Astrocyte (in vitro differentiated cells and primary cell): ENCODE results near the gene BCAR1. TPM values are rescaled to one million over a fixed set of nuclear protein-coding genes. Genes with fewer than 3 reads are reported as not detected.

Experiments used
- DNase-seq: peaks from one replicate; pipeline ENCODE4 v3.0.0-alpha.2; 2010; ENCODE audit warnings: low read depth
- FAIRE-seq: peaks from 2 replicates; lab custom pipeline; 2011; peaks lifted over from hg19 to GRCh38; lab: Jason Lieb, UNC
- H2AFZ ChIP-seq: 2 replicates; pipeline ENCODE4 v1.6.0; 2012; ENCODE audit warnings: low read depth, low read length, inconsistent platforms
- H3K27ac ChIP-seq: 2 replicates; pipeline ENCODE4 v1.5.1; 2011; ENCODE audit warnings: low read depth, low read length, inconsistent platforms
- H3K27me3 ChIP-seq: 2 replicates; pipeline ENCODE4 v1.6.0; 2011; ENCODE audit warnings: low read length, inconsistent platforms; ENCODE audit not compliant: insufficient read depth
- H3K36me3 ChIP-seq: 2 replicates; pipeline ENCODE4 v1.5.1; 2011; ENCODE audit warnings: low read length, inconsistent platforms; ENCODE audit not compliant: insufficient read depth
- H3K4me1 ChIP-seq: 2 replicates; pipeline ENCODE4 v1.5.1; 2011; ENCODE audit warnings: low read length, inconsistent platforms; ENCODE audit not compliant: insufficient read depth
- H3K4me2 ChIP-seq: 2 replicates; pipeline ENCODE4 v1.6.0; 2012; ENCODE audit warnings: low read length, inconsistent platforms
- H3K4me3 ChIP-seq: 2 replicates; pipeline ENCODE4 v1.5.1; 2011; ENCODE audit warnings: low read depth, mild to moderate bottlenecking, low read length, inconsistent platforms; ENCODE audit not compliant: insufficient read depth
- H3K79me2 ChIP-seq: 2 replicates; pipeline ENCODE4 v1.6.0; 2012; ENCODE audit warnings: mild to moderate bottlenecking, low read length, inconsistent platforms; ENCODE audit not compliant: insufficient read depth
- H3K9ac ChIP-seq: 2 replicates; pipeline ENCODE4 v1.6.0; 2012; ENCODE audit warnings: mild to moderate bottlenecking, low read length, inconsistent platforms
- H3K9me3 ChIP-seq: 2 replicates; pipeline ENCODE4 v1.5.1; 2012; ENCODE audit warnings: low read depth, mild to moderate bottlenecking, low read length, inconsistent platforms; ENCODE audit not compliant: insufficient read depth
- H4K20me1 ChIP-seq: 2 replicates; pipeline ENCODE4 v1.6.0; 2012; ENCODE audit warnings: low read length, inconsistent platforms; ENCODE audit not compliant: insufficient read depth
- H3K27ac Mint-ChIP-seq: one replicate; pipeline ENCODE4 v1.8.0; 2021; ENCODE audit warnings: mild to moderate bottlenecking, mixed read lengths; ENCODE audit not compliant: unreplicated experiment
- H3K27me3 Mint-ChIP-seq: one replicate; pipeline ENCODE4 v1.8.0; 2021; ENCODE audit warnings: low read depth, mixed read lengths; ENCODE audit not compliant: unreplicated experiment
- H3K36me3 Mint-ChIP-seq: one replicate; pipeline ENCODE4 v1.8.0; 2021; ENCODE audit warnings: low read depth, mixed read lengths; ENCODE audit not compliant: unreplicated experiment
- H3K4me1 Mint-ChIP-seq: one replicate; pipeline ENCODE4 v1.8.0; 2021; ENCODE audit warnings: low read depth, mixed read lengths; ENCODE audit not compliant: unreplicated experiment
- H3K4me3 Mint-ChIP-seq: one replicate; pipeline ENCODE4 v1.8.0; 2021; ENCODE audit warnings: mild to moderate bottlenecking, moderate library complexity, mixed read lengths; ENCODE audit not compliant: unreplicated experiment
- H3K9me3 Mint-ChIP-seq: one replicate; pipeline ENCODE4 v1.8.0; 2021; ENCODE audit warnings: mild to moderate bottlenecking, mixed read lengths; ENCODE audit not compliant: unreplicated experiment
- EZH2 ChIP-seq: IDR thresholded peaks from 2 replicates; pipeline ENCODE4 v1.6.1; 2012; ENCODE audit warnings: mild to moderate bottlenecking, low read length, inconsistent platforms; ENCODE audit not compliant: insufficient read depth
- total RNA-seq: library from RNA; stranded (reverse); gene quantifications from 2 replicates; pipeline ENCODE4 v1.2.1, GENCODE V29; 2021
- TF ChIP-seq, protein P1 (sequence below): IDR thresholded peaks from 2 replicates; pipeline ENCODE4 v1.5.1; 2011; ENCODE audit warnings: low read depth, mild to moderate bottlenecking, inconsistent platforms, low read length, moderate library complexity; ENCODE audit not compliant: insufficient read depth

Gene BCAR1
- total RNA-seq, 1 donor from 2014 or later: 296 TPM

GRCh38 chr16:75252049-75252864 is 833 bp upstream of the BCAR1 start:
- peaks cover 96% of the 10 kb centered on the region for H3K79me2 ChIP-seq
- H3K27ac Mint-ChIP-seq: peak overlapping the region; percentile 93
- peaks cover 59% of the 10 kb centered on the region for H3K4me1 Mint-ChIP-seq
- peaks cover 3% of the 10 kb centered on the region for H3K36me3 Mint-ChIP-seq
- no peaks in the 10 kb centered on the region for H3K27me3 Mint-ChIP-seq
- DNase-seq (no peak), FAIRE-seq (no peak)
- peaks cover 80% of the 10 kb centered on the region for H3K4me1 ChIP-seq
- peak overlapping the region; percentile 82 for H3K27ac ChIP-seq
- peak overlapping the region; percentile 80 for H3K4me3 Mint-ChIP-seq
- no peak for TF ChIP-seq EZH2
- TF ChIP-seq, protein P1, sequence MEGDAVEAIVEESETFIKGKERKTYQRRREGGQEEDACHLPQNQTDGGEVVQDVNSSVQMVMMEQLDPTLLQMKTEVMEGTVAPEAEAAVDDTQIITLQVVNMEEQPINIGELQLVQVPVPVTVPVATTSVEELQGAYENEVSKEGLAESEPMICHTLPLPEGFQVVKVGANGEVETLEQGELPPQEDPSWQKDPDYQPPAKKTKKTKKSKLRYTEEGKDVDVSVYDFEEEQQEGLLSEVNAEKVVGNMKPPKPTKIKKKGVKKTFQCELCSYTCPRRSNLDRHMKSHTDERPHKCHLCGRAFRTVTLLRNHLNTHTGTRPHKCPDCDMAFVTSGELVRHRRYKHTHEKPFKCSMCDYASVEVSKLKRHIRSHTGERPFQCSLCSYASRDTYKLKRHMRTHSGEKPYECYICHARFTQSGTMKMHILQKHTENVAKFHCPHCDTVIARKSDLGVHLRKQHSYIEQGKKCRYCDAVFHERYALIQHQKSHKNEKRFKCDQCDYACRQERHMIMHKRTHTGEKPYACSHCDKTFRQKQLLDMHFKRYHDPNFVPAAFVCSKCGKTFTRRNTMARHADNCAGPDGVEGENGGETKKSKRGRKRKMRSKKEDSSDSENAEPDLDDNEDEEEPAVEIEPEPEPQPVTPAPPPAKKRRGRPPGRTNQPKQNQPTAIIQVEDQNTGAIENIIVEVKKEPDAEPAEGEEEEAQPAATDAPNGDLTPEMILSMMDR: no peak
- peak overlapping the region; percentile 73 for H3K9ac ChIP-seq
- H3K27me3 ChIP-seq: no peaks in the 10 kb centered on the region
- H4K20me1 ChIP-seq: peaks cover 87% of the 10 kb centered on the region
- H3K4me2 ChIP-seq: peak overlapping the region; percentile 80
- H3K36me3 ChIP-seq: no peaks in the 10 kb centered on the region
- peak overlapping the region; percentile 29 for H3K4me3 ChIP-seq
- no peaks in the 10 kb centered on the region for H3K9me3 Mint-ChIP-seq
- H3K9me3 ChIP-seq: no peaks in the 10 kb centered on the region
- H2AFZ ChIP-seq: no peak overlapping the region

- Mint-ChIP-seq H3K4me1 (peaks cover 63% of the 10 kb centered on the region), H3K36me3 (peaks cover 3% of the 10 kb centered on the region), H3K4me3 (peak overlapping the region; percentile 94), H3K27ac (peak overlapping the region; percentile 91), H3K27me3 (no peaks in the 10 kb centered on the region), H3K9me3 (no peaks in the 10 kb centered on the region)
- Histone ChIP-seq H3K79me2 (peaks cover 96% of the 10 kb centered on the region), H3K9me3 (no peaks in the 10 kb centered on the region), H2AFZ (no peak overlapping the region), H3K27me3 (no peaks in the 10 kb centered on the region), H3K4me2 (peak overlapping the region; percentile 91), H3K27ac (peak overlapping the region; percentile 99), H3K4me1 (peaks cover 80% of the 10 kb centered on the region), H3K4me3 (peak overlapping the region; percentile 83), H3K9ac (peak overlapping the region; percentile 96), H4K20me1 (peaks cover 79% of the 10 kb centered on the region), H3K36me3 (no peaks in the 10 kb centered on the region)
- DNase-seq (no peak), FAIRE-seq (no peak)
- no peak for TF ChIP-seq EZH2
- TF ChIP-seq, protein P1: no peak
Observed at GRCh38 chr16:75250809-75251279, 580 bp downstream of the BCAR1 start.
